Ishikawa (cell line): Measurements from ENCODE around the gene SMAD2.

Experiments
- CREB1 ChIP-seq: IDR thresholded peaks from 2 replicates; pipeline ENCODE4 v1.6.1; 2012; ENCODE audit warnings: low read depth
- EP300 ChIP-seq: IDR thresholded peaks from 2 replicates; pipeline ENCODE4 v1.6.1; 2012; ENCODE audit warnings: borderline replicate concordance
- RAD21 ChIP-seq: IDR thresholded peaks from 2 replicates; pipeline ENCODE4 v1.6.1; 2012; ENCODE audit warnings: low read depth
- TAF1 ChIP-seq: IDR thresholded peaks from 2 replicates; pipeline ENCODE4 v1.6.1; 2012; ENCODE audit warnings: low read depth, mild to moderate bottlenecking
- TEAD4 ChIP-seq: IDR thresholded peaks from 2 replicates; pipeline ENCODE4 v1.6.1; 2012
- YY1 ChIP-seq: IDR thresholded peaks from 2 replicates; pipeline ENCODE4 v1.6.1; 2012; ENCODE audit warnings: low read depth
- TF ChIP-seq, protein P1 (sequence below): IDR thresholded peaks from 2 replicates; pipeline ENCODE4 v1.6.1; 2012; ENCODE audit warnings: low read depth, mild to moderate bottlenecking

DNA sequence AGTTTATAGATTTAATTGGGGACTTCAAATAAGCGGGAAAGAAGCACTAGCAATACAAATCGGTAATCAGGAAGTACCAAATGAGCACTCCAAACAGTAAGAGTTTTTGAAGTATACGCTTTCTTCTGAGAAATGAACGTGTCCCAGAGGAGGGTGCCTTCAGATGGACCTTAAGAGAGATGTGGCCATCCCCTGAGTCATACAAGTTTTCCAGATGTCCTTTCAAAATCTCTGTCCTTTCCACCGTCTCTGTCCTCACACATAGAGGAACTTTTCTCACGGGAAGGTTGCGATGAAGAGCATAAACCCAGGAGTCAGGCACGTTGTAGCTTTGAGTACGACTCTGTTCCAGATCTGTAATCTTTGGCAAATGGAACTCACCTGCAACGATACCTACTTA is 1.7 kb upstream of the SMAD2 start:
- TF ChIP-seq TAF1 = no peak
- TF ChIP-seq, protein P1, sequence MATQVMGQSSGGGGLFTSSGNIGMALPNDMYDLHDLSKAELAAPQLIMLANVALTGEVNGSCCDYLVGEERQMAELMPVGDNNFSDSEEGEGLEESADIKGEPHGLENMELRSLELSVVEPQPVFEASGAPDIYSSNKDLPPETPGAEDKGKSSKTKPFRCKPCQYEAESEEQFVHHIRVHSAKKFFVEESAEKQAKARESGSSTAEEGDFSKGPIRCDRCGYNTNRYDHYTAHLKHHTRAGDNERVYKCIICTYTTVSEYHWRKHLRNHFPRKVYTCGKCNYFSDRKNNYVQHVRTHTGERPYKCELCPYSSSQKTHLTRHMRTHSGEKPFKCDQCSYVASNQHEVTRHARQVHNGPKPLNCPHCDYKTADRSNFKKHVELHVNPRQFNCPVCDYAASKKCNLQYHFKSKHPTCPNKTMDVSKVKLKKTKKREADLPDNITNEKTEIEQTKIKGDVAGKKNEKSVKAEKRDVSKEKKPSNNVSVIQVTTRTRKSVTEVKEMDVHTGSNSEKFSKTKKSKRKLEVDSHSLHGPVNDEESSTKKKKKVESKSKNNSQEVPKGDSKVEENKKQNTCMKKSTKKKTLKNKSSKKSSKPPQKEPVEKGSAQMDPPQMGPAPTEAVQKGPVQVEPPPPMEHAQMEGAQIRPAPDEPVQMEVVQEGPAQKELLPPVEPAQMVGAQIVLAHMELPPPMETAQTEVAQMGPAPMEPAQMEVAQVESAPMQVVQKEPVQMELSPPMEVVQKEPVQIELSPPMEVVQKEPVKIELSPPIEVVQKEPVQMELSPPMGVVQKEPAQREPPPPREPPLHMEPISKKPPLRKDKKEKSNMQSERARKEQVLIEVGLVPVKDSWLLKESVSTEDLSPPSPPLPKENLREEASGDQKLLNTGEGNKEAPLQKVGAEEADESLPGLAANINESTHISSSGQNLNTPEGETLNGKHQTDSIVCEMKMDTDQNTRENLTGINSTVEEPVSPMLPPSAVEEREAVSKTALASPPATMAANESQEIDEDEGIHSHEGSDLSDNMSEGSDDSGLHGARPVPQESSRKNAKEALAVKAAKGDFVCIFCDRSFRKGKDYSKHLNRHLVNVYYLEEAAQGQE = no peak
- no peak for TF ChIP-seq RAD21
- no peak for TF ChIP-seq CREB1
- no peak for TF ChIP-seq TEAD4
- TF ChIP-seq EP300 = no peak
- TF ChIP-seq YY1 = no peak
